Skeletal muscle tissue (tissue), 4 donors: Measurements from ENCODE around the gene VWA8. TPM values are rescaled to one million over a fixed set of nuclear protein-coding genes. Genes with fewer than 3 reads are reported as not detected.

Experiments used
- H3K27ac ChIP-seq: one replicate; pipeline ENCODE4 v1.7.0; 2013; ENCODE audit warnings: mild to moderate bottlenecking, low read depth, low read length, inconsistent platforms
- H3K27me3 ChIP-seq, 3 donors: one replicate each; pipeline ENCODE4 v1.7.0; 2013; ENCODE audit warnings: low read length in 3 of 3; ENCODE audit not compliant: control insufficient read depth in 3 of 3, insufficient read depth in 3 of 3
- H3K36me3 ChIP-seq, 3 donors: one replicate each; pipeline ENCODE4 v1.7.0; 2013; ENCODE audit warnings: low read length in 3 of 3; ENCODE audit not compliant: control insufficient read depth in 3 of 3, insufficient read depth in 3 of 3
- H3K4me1 ChIP-seq, 3 donors: one replicate each; pipeline ENCODE4 v1.7.0; 2013; ENCODE audit warnings: low read length in 3 of 3, mild to moderate bottlenecking in 3 of 3; ENCODE audit not compliant: control insufficient read depth in 3 of 3, insufficient read depth in 3 of 3
- H3K4me3 ChIP-seq, 3 donors: one replicate each; pipeline ENCODE4 v1.7.0; 2013; ENCODE audit warnings: low read length in 3 of 3
- H3K9ac ChIP-seq, 3 donors: one replicate each; pipeline ENCODE4 v1.7.0; 2013; ENCODE audit warnings: low read length in 3 of 3, mild to moderate bottlenecking in 3 of 3, moderate library complexity in 2 of 3, low read depth in 1 of 3
- H3K9me3 ChIP-seq, 3 donors: one replicate each; pipeline ENCODE4 v1.7.0; 2013; ENCODE audit warnings: low read length in 3 of 3; ENCODE audit not compliant: control insufficient read depth in 3 of 3
- total RNA-seq: library from RNA; depleted of rRNA; stranded (reverse); fragments of >200 nt; gene quantifications from one replicate; pipeline ENCODE4 v1.2.3, GENCODE V29; 2014
- donor health status: Osteomylitis.

Gene VWA8
- total RNA-seq, 1 donor from 2014 or later: 49.1 TPM

DNA sequence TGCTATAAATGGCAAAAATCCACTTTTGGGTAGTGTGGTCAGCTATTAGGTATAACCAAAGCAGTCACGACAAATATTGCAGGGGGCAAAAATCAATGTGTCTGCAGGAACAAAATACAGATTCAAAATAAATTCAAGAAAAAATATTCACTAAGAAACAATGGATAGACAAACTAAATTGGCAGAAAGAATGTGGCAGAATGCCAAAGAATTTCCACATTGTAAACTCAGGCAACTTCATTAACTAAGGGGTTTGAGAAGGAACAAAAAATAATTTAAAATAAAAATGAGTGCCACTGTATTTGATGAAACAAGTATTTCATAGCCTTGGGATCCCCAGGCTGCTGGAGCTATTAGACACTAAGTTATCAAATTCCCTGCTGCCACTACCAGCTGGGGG lies 193.1 kb downstream of the VWA8 start:
- no peaks in the 10 kb centered on the region for H3K9me3 ChIP-seq
- H3K27ac ChIP-seq: no peak overlapping the region
- no peak overlapping the region for H3K9ac ChIP-seq
- H3K4me3 ChIP-seq: no peak overlapping the region
- no peaks in the 10 kb centered on the region for H3K27me3 ChIP-seq
- no peaks in the 10 kb centered on the region for H3K36me3 ChIP-seq
- H3K4me1 ChIP-seq: no peaks in the 10 kb centered on the region

GRCh38 chr13:41766439-41766838 lies 194.5 kb downstream of the VWA8 start:
- H3K4me3 ChIP-seq: no peak overlapping the region
- H3K27me3 ChIP-seq: no peaks in the 10 kb centered on the region
- H3K9me3 ChIP-seq: no peaks in the 10 kb centered on the region
- H3K4me1 ChIP-seq: no peaks in the 10 kb centered on the region
- peaks cover 0 to 7% (median 0%) of the 10 kb centered on the region in 3 donors for H3K36me3 ChIP-seq
- no peak overlapping the region for H3K9ac ChIP-seq
- H3K27ac ChIP-seq: no peak overlapping the region

- H3K27ac ChIP-seq: no peak overlapping the region
- no peaks in the 10 kb centered on the region for H3K27me3 ChIP-seq
- H3K9me3 ChIP-seq: no peaks in the 10 kb centered on the region
- no peaks in the 10 kb centered on the region for H3K4me1 ChIP-seq
- no peak overlapping the region for H3K9ac ChIP-seq
- H3K36me3 ChIP-seq: peaks cover 0 to 7% (median 0%) of the 10 kb centered on the region in 3 donors
- H3K4me3 ChIP-seq: no peak overlapping the region
These were observed 195.1 kb downstream of the VWA8 start for GRCh38 chr13:41765813-41766212.

- Histone ChIP-seq H3K27me3 (no peaks in the 10 kb centered on the region), H3K27ac (no peak overlapping the region)
These were observed 195.9 kb downstream of the VWA8 start for GRCh38 chr13:41765020-41765419.

DNA sequence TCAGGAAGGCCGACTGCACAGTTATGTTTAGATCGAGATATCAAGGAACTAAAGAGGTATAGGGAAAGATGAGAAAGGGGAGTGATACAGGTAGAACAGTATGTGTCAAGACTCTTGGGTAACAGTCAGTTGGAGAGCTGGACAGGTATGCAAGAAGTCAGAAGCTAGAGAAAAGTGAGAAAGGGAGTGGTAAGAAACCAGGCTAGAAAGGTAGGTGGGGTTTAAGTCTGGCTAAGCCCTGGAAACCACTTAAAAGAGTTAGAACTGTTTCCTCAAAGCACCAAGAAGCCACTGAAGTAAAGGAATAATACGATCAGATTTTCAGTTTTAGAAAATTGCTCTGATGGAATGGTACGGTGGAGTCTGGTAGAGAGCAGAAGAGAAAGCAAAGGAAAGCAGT lies 196.4 kb downstream of the VWA8 start:
- no peak overlapping the region for H3K27ac ChIP-seq

More at GRCh38 chr13:41765020-41765419, 195.9 kb downstream of the VWA8 start:
- H3K9ac ChIP-seq: no peak overlapping the region
- H3K9me3 ChIP-seq: no peaks in the 10 kb centered on the region
- H3K4me1 ChIP-seq: no peaks in the 10 kb centered on the region
- no peak overlapping the region for H3K4me3 ChIP-seq
- H3K36me3 ChIP-seq: peaks cover 0 to 7% (median 0%) of the 10 kb centered on the region in 3 donors

GRCh38 chr13:41763782-41764181 lies 197.1 kb downstream of the VWA8 start:
- no peak overlapping the region for H3K27ac ChIP-seq
- H3K9ac ChIP-seq: no peak overlapping the region

More for the DNA sequence above, 196.4 kb downstream of the VWA8 start:
- no peaks in the 10 kb centered on the region for H3K27me3 ChIP-seq
- no peak overlapping the region for H3K9ac ChIP-seq
- H3K4me1 ChIP-seq: no peaks in the 10 kb centered on the region
- no peak overlapping the region for H3K4me3 ChIP-seq
- H3K9me3 ChIP-seq: no peaks in the 10 kb centered on the region
- H3K36me3 ChIP-seq: peaks cover 0 to 7% (median 1%) of the 10 kb centered on the region in 3 donors

DNA sequence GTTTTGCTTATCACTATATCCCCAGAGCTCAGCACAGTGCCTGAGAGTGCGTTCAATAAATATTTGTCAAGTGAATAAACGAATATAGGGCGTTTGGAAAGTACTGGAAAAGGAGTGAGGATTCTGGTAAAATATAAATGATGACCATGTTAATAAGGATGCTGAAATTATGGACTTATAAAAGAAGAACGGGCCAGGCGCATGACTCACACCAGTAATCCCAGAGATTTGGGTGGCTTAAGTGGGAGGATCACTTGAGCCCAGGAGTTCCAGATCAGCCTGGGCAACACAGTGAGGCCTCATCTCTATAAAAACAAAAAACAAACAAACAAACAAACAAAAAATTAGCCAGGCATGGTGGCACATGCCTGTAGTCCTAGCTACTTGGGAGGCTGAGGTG lies 198.1 kb downstream of the VWA8 start:
- H3K27me3 ChIP-seq: no peaks in the 10 kb centered on the region
- no peaks in the 10 kb centered on the region for H3K9me3 ChIP-seq
- H3K36me3 ChIP-seq: peaks cover 0 to 8% (median 7%) of the 10 kb centered on the region in 3 donors
- no peaks in the 10 kb centered on the region for H3K4me1 ChIP-seq
- no peak overlapping the region for H3K4me3 ChIP-seq
- no peak overlapping the region for H3K27ac ChIP-seq
- no peak overlapping the region for H3K9ac ChIP-seq

More at GRCh38 chr13:41763782-41764181, 197.1 kb downstream of the VWA8 start:
- no peak overlapping the region for H3K4me3 ChIP-seq
- no peaks in the 10 kb centered on the region for H3K9me3 ChIP-seq
- H3K36me3 ChIP-seq: peaks cover 0 to 7% (median 3%) of the 10 kb centered on the region in 3 donors
- no peaks in the 10 kb centered on the region for H3K4me1 ChIP-seq
- H3K27me3 ChIP-seq: no peaks in the 10 kb centered on the region

- no peak overlapping the region for H3K4me3 ChIP-seq
- H3K9ac ChIP-seq: no peak overlapping the region
- no peak overlapping the region for H3K27ac ChIP-seq
- H3K9me3 ChIP-seq: no peaks in the 10 kb centered on the region
- peaks cover 0 to 10% (median 0%) of the 10 kb centered on the region in 3 donors for H3K36me3 ChIP-seq
- peaks cover 0 to 4% (median 0%) of the 10 kb centered on the region in 3 donors for H3K4me1 ChIP-seq
- H3K27me3 ChIP-seq: no peaks in the 10 kb centered on the region
These were observed 204.6 kb downstream of the VWA8 start for GRCh38 chr13:41756198-41756880.

DNA sequence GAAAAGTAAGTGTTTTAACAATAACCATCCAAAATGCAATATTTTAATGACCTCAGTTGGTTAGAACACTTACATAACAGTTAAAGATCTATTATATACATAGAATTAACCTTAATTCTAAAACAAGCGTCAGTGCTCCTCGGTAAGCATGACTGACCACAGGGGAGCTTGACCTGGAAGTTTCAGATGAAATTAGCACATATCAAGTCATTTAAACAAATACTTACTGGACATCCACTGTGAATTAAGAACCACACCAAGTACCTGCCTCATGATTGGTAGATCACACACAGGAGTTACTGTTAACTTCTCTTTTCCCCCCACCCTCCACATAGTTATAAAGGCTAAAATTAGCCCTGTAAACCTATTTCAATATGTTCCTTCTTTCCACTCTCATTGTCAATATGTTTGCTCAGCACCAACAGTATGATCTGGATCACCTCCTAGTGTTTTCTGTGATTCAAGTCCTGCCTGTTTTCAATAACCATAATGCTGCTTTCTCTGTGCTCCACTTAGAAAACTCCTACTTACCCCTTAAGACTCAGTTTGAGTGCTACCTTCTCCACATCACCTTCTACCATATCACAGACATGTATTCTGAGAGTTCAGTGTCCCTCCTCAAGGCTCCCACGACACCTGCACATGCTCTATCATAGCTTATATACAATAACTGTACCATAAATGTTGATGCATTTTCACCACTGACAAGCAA lies 209.0 kb downstream of the VWA8 start:
- Histone ChIP-seq H3K36me3 (no peaks in the 10 kb centered on the region), H3K4me1 (peaks cover 0 to 4% (median 0%) of the 10 kb centered on the region in 3 donors), H3K9ac (no peak overlapping the region), H3K9me3 (no peaks in the 10 kb centered on the region), H3K4me3 (no peak overlapping the region), H3K27me3 (no peaks in the 10 kb centered on the region), H3K27ac (no peak overlapping the region)

GRCh38 chr13:41751277-41751676 lies 209.6 kb downstream of the VWA8 start:
- Histone ChIP-seq H3K4me3 (no peak overlapping the region), H3K36me3 (no peaks in the 10 kb centered on the region), H3K27me3 (no peaks in the 10 kb centered on the region), H3K27ac (no peak overlapping the region), H3K4me1 (peaks cover 0 to 2% (median 0%) of the 10 kb centered on the region in 3 donors), H3K9ac (no peak overlapping the region), H3K9me3 (no peaks in the 10 kb centered on the region)
